ENCODE data around the gene UBE2I.

The UBE2I gene

DNA sequence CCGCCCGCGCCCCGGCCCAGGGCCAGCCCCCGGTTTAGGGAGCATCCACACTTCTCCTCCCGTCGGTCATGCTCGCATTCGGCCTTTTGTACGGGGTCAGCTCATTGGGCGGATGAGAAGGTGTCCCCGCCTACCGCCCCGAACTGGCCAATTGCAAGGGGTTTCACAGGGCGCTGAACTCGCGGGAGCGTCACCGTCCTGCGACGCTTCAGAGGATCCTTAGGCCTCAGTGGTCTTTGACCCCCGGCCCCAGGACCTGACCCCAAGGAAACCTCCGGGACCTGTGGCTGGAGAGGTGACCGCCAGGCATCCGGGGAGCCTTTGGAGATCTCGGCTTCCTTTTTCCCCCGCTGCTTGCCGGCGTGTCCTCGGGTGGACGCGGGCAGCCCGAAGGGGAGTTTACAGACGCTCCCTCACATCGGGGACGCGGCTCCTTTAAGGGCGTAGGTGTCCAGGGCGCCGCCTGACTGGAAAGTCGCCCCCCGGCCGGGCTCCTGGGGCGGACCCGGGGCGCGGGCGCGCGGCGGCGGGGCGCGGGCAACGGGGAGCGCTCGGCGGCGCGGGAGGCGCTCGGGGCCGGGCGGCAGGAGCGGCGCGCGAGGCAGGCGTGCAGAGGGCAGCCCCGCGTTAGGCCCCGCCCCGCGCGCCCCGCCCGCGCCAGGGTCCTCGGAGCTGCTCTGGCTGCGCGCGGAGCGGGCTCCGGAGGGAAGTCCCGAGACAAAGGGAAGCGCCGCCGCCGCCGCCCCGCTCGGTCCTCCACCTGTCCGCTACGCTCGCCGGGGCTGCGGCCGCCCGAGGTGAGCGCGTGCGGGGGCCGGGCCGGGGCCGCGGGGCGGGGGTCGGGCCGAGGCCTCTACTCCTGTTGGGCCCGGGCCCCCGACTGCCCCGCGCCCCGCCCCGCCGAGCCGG, at the start of gene UBE2I:
UBE2I (plus strand) TSS at position 660 of the 909 bp plus-strand sequence. CDS start 4,395 bp downstream, outside the sequence.
- peak; percentile 90 for DNase-seq (ENCODE audit: low read depth, low spot score)
- ChIA-PET POLR2A (interaction anchor here (1.0 to 1.6 kb wide), 2 partner anchors 111 to 620 kb away, joined by 3 to 9 read pairs; partner anchors contain the start of gene UQCC4), CTCF (no interaction called here)

DNA sequence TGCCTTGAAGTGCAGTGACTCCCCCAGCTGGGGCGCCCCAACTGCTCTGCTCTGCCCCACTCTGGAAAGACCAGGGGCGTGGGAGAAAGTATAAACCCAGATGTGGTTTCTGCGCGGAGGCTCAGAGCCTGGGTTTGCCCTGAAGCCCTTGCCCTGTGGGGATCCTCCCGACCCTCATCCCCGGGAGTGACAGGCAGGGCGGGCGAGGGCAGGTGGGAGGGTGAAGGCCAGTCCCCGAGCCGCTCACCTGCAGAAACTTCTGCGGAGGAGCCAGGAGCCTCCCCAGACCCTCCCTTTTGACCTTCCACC, 49.7 kb upstream of the UBE2I start:
- no peak overlapping the region for H3K4me3 ChIP-seq (ENCODE audit: low read depth, low read length)
- TF ChIP-seq, protein P1, sequence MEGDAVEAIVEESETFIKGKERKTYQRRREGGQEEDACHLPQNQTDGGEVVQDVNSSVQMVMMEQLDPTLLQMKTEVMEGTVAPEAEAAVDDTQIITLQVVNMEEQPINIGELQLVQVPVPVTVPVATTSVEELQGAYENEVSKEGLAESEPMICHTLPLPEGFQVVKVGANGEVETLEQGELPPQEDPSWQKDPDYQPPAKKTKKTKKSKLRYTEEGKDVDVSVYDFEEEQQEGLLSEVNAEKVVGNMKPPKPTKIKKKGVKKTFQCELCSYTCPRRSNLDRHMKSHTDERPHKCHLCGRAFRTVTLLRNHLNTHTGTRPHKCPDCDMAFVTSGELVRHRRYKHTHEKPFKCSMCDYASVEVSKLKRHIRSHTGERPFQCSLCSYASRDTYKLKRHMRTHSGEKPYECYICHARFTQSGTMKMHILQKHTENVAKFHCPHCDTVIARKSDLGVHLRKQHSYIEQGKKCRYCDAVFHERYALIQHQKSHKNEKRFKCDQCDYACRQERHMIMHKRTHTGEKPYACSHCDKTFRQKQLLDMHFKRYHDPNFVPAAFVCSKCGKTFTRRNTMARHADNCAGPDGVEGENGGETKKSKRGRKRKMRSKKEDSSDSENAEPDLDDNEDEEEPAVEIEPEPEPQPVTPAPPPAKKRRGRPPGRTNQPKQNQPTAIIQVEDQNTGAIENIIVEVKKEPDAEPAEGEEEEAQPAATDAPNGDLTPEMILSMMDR (IDR thresholded peaks at IDR 0.05; ENCODE audit: insufficient read depth, low read length, missing control alignments) = no peak
- ChIA-PET CTCF (no interaction called here), POLR2A (no interaction called here)
- no peak for DNase-seq (ENCODE audit: low read depth, low spot score)

More for the DNA sequence above, at the start of gene UBE2I:
- TF ChIP-seq, protein P1 (IDR thresholded peaks at IDR 0.05; ENCODE audit: insufficient read depth, low read length, missing control alignments) = no peak
- peak within 1 kb of the TSS; percentile 76 for H3K4me3 ChIP-seq (ENCODE audit: low read depth, low read length)

- TF ChIP-seq, protein P1 (IDR thresholded peaks at IDR 0.05; ENCODE audit: insufficient read depth, low read length, missing control alignments) = no peak
- DNase-seq (ENCODE audit: low read depth, low spot score) = no peak
- ChIA-PET POLR2A (no interaction called here), CTCF (no interaction called here)
- no peak overlapping the region for H3K4me3 ChIP-seq (ENCODE audit: low read depth, low read length)
These were observed 49.2 kb upstream of the UBE2I start for GRCh38 chr16:1260101-1260680.

DNA sequence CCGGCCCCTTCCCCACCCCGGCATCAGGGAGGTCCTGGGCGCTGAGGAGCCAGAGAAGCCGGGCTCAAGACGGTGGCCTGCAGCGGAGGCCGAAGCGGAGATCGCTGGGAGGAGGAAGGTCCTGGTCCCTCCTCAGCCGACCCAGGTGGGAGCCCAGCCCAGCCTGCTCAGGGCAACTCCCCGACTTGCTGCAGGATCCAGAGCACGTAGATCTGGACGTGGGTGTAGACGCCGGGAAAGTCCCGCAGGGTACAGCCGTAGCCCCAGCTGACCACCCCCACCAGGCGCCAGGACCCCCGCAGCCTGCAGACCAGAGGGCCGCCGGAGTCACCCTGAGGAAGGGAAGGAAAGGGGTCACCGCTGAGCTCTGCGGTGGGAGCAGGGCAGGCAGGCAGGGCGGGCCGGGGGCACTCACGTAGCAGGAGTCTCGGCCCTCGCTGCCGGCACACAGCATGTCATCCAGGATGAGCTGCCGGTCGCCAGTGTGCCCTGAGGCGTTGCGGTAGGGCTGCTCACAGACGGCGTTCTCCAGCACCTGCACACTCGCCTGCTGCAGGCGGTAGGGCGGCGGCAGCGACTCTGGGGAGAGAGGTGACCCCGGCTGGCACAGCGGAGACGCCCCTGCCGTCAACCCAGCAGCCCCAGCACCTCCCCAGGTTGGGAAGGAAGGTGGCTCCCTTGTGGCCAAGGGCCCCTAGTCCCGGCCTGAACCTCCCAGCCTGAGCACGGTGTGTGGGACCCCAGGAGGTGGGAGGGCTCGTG, 48.1 kb upstream of the UBE2I start:
- TF ChIP-seq, protein P1 (IDR thresholded peaks at IDR 0.05; ENCODE audit: insufficient read depth, low read length, missing control alignments) = no peak
- no peak for DNase-seq (ENCODE audit: low read depth, low spot score)
- ChIA-PET POLR2A (no interaction called here), CTCF (no interaction called here)
- H3K4me3 ChIP-seq (ENCODE audit: low read depth, low read length) = no peak overlapping the region

DNA sequence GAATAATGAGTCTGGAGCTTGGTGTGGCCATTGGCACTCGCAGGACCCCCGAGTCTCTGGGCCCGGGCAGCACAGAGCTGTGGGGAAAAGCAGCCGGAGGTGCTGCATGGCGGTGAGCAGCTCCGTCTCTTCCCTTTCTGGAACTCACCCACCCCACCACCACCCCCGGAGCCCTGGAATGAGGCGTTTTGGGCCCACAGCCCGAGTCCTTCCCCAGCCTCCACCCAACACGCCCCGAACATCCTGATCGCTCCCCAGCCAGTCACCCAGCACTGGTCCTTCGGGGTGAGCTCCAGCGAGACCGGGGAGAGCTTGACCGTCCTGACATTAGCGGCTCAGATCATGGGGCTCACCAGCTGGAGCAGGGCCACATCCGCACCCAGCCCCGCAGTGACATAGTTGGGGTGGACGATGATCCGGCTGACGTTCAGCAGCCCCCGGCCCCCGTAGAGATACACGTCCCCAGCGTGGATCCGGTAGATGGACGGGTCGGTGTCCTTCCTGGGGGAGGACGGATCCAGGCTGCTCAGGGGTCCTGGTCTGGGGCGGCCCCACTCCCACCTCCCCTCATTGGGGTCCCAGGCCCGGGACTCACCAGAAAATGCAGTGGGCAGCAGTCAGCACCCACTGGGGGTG, 47.1 kb upstream of the UBE2I start:
- ChIA-PET POLR2A (no interaction called here), CTCF (no interaction called here)
- H3K4me3 ChIP-seq (ENCODE audit: low read depth, low read length) = no peak overlapping the region
- DNase-seq (ENCODE audit: low read depth, low spot score) = no peak
- TF ChIP-seq, protein P1 (IDR thresholded peaks at IDR 0.05; ENCODE audit: insufficient read depth, low read length, missing control alignments) = no peak
